ENCODE measurements around the gene LEFTY1. TPM values are rescaled to one million over a fixed set of nuclear protein-coding genes. Genes with fewer than 3 reads are reported as not detected.

The LEFTY1 gene
- total and polyA plus RNA-seq, 9 of the 15 experiments (the other 6 are each of a cell fraction or from before 2014, with no cell fraction given) = 0.07 to 0.24 (median 0.17) TPM; not detected in 5

- peak; percentile 8; the same call in 1 of the 2 replicates for TF ChIP-seq TCF3 (CRISPR knock-in tag; IDR thresholded peaks at IDR 0.05)
- peak; percentile 13; the same call in 1 of the 2 replicates for TF ChIP-seq MIER1 (IDR thresholded peaks at IDR 0.05; ENCODE audit: low read depth)
- TF ChIP-seq, protein P1, sequence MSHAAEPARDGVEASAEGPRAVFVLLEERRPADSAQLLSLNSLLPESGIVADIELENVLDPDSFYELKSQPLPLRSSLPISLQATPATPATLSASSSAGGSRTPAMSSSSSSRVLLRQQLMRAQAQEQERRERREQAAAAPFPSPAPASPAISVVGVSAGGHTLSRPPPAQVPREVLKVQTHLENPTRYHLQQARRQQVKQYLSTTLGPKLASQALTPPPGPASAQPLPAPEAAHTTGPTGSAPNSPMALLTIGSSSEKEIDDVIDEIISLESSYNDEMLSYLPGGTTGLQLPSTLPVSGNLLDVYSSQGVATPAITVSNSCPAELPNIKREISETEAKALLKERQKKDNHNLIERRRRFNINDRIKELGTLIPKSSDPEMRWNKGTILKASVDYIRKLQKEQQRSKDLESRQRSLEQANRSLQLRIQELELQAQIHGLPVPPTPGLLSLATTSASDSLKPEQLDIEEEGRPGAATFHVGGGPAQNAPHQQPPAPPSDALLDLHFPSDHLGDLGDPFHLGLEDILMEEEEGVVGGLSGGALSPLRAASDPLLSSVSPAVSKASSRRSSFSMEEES (CRISPR knock-in tag; IDR thresholded peaks at IDR 0.05) = peak; percentile 3; the same call in 1 of the 2 replicates
- TF ChIP-seq ETV1 (tag; conservative IDR thresholded peaks at IDR 0.05; ENCODE audit: low read depth) = 0 out of 2 replicates have a peak, but pooled peaks have one; percentile 32
- TF ChIP-seq POLR2AphosphoS5 (IDR thresholded peaks at IDR 0.05; ENCODE audit: control insufficient read depth, insufficient read depth, low read depth, low read length) = peak; percentile 47
- peak; percentile 96 for TF ChIP-seq FOXP1 (CRISPR knock-in tag; IDR thresholded peaks at IDR 0.05)
- TF ChIP-seq ZNF263 (CRISPR knock-in tag; IDR thresholded peaks at IDR 0.05; ENCODE audit: borderline replicate concordance) = peak; percentile 83
- peak; percentile 57; the same call in 1 of the 2 replicates for TF ChIP-seq L3MBTL2 (IDR thresholded peaks at IDR 0.05)
- TF ChIP-seq RBFOX2 (IDR thresholded peaks at IDR 0.05; ENCODE audit: low read depth, low read length) = peak; percentile 92
- TF ChIP-seq E2F5 (CRISPR knock-in tag; IDR thresholded peaks at IDR 0.05) = peak; percentile 52; the same call in 1 of the 2 replicates
- TF ChIP-seq ZNF282 (CRISPR knock-in tag; IDR thresholded peaks at IDR 0.05) = 0 out of 2 replicates have a peak, but pooled peaks have one; percentile 69
- peak in 1 of 2 experiments; percentile 63 for TF ChIP-seq E2F6 (IDR thresholded peaks at IDR 0.05; ENCODE audit: borderline replicate concordance in 1 of 2, extremely low read depth in 1 of 2, insufficient read depth in 1 of 2, insufficient read length in 1 of 2, low read depth in 1 of 2, low read length in 1 of 2, poor library complexity in 1 of 2, severe bottlenecking in 1 of 2)
- peak; percentile 51; the same call in 1 of the 2 replicates for TF ChIP-seq ZNF143 (CRISPR knock-in tag; IDR thresholded peaks at IDR 0.05)
- peak; percentile 38 for TF ChIP-seq NFRKB (IDR thresholded peaks at IDR 0.05; ENCODE audit: low read depth)
- TF ChIP-seq TARDBP (IDR thresholded peaks at IDR 0.05) = peak; percentile 34; the same call in 1 of the 2 replicates
- TF ChIP-seq, protein P2, sequence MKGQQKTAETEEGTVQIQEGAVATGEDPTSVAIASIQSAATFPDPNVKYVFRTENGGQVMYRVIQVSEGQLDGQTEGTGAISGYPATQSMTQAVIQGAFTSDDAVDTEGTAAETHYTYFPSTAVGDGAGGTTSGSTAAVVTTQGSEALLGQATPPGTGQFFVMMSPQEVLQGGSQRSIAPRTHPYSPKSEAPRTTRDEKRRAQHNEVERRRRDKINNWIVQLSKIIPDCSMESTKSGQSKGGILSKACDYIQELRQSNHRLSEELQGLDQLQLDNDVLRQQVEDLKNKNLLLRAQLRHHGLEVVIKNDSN (CRISPR knock-in tag; IDR thresholded peaks at IDR 0.05) = peak; percentile 54; the same call in 1 of the 2 replicates
- TF ChIP-seq TOE1 (IDR thresholded peaks at IDR 0.05; ENCODE audit: borderline replicate concordance) = peak; percentile 27
- TF ChIP-seq TOE1 (CRISPR knock-in tag; IDR thresholded peaks at IDR 0.05; ENCODE audit: borderline replicate concordance, low read depth) = no peak
- peak in 1 of 3 experiments; percentile 68 for TF ChIP-seq YY1 (IDR thresholded peaks at IDR 0.05; ENCODE audit: borderline replicate concordance in 1 of 3, control insufficient read depth in 1 of 3, extremely low read depth in 1 of 3, insufficient read depth in 3 of 3, insufficient read length in 1 of 3, insufficient replicate concordance in 2 of 3, low read depth in 1 of 3, low read length in 2 of 3)
- TF ChIP-seq CCNT2 (IDR thresholded peaks at IDR 0.05; ENCODE audit: borderline replicate concordance, extremely low read depth, insufficient read length, low read depth, low read length) = peak; percentile 84
Measured at GRCh38 chr1:225881959-225882693, 6.8 kb downstream of the LEFTY1 start, which contains the start of gene TMEM63A (continued).

All from K562 (cell line).